BLaER1 treated with 17β-estradiol and CSF1 and Interleukin-3, amounts not matched to agents 10 nM and 100 nM (cell line): ENCODE results near the gene ZNF692.
A peak's percentile ranks its signal among the peaks of the same experiment; 100 is the strongest.

Experiments used
- H3K27ac ChIP-seq, 11 experiments: shearing (Covaris generic); formaldehyde crosslinking; 2 replicates each; pipeline ENCODE4 v1.8.1; 2022
- H3K27me3 ChIP-seq, 11 experiments: shearing (Covaris generic); formaldehyde crosslinking; 2 replicates each; pipeline ENCODE4 v1.8.1; 2022
- H3K36me3 ChIP-seq, 11 experiments: shearing (Covaris generic); formaldehyde crosslinking; 2 replicates each; pipeline ENCODE4 v1.8.1; 2022
- H3K4me1 ChIP-seq, 10 experiments: shearing (Covaris generic); formaldehyde crosslinking; 2 replicates each; pipeline ENCODE4 v1.8.1; 2022
- H3K4me2 ChIP-seq, 11 experiments: shearing (Covaris generic); formaldehyde crosslinking; 2 replicates each; pipeline ENCODE4 v1.8.1; 2022
- H3K4me3 ChIP-seq, 10 experiments: shearing (Covaris generic); formaldehyde crosslinking; 2 replicates each; pipeline ENCODE4 v1.8.1; 2022
- H3K9ac ChIP-seq, 11 experiments: shearing (Covaris generic); formaldehyde crosslinking; 2 replicates each; pipeline ENCODE4 v1.8.1; 2022
- H3K9me3 ChIP-seq, 11 experiments: shearing (Covaris generic); formaldehyde crosslinking; replicated peaks in 1 of 11; 2 replicates each; pipeline ENCODE4 v1.8.1; 2022
- H4K20me1 ChIP-seq, 11 experiments: shearing (Covaris generic); formaldehyde crosslinking; 2 replicates each; pipeline ENCODE4 v1.8.1; 2022
- Cebpa-rat ChIP-seq, 11 experiments: shearing (Covaris generic); IDR thresholded peaks; 2 replicates each; pipeline ENCODE4 v1.8.1; 2022

Gene ZNF692

GRCh38 chr1:248855580-248855979 lies 3.3 kb downstream of the ZNF692 start:
- no peak overlapping the region for H3K27ac ChIP-seq
- no peaks in the 10 kb centered on the region for H3K27me3 ChIP-seq
- H3K4me3 ChIP-seq: no peak overlapping the region
- 0 out of 22 replicates have a peak overlapping the region, but pooled peaks of 1 of the 11 experiments have one; percentile 1 for H3K9ac ChIP-seq
- no peak for TF ChIP-seq Cebpa-rat (IDR thresholded peaks at IDR 0.05)
- peaks cover 41 to 75% (median 59%) of the 10 kb centered on the region in 10 experiments for H3K4me1 ChIP-seq
- H4K20me1 ChIP-seq: peaks cover 0 to 24% (median 7%) of the 10 kb centered on the region in 11 experiments; a peak in 7 of 22 replicates
- no peaks in the 10 kb centered on the region for H3K9me3 ChIP-seq
- H3K4me2 ChIP-seq: peak overlapping the region in 1 of 11 experiments; percentile 98; a peak in 1 of 22 replicates
- H3K36me3 ChIP-seq: peaks cover 40 to 56% (median 48%) of the 10 kb centered on the region in 11 experiments

GRCh38 chr1:248853663-248854375 lies 5.1 kb downstream of the ZNF692 start:
- H3K4me2 ChIP-seq: peak overlapping the region in 4 of 11 experiments; percentile 1 to 65 (median 39); a peak in 5 of 22 replicates
- peaks cover 0 to 42% (median 17%) of the 10 kb centered on the region in 11 experiments; a peak in 15 of 22 replicates for H4K20me1 ChIP-seq
- H3K9me3 ChIP-seq: no peaks in the 10 kb centered on the region
- no peak overlapping the region for H3K4me3 ChIP-seq
- H3K27me3 ChIP-seq: no peaks in the 10 kb centered on the region
- H3K4me1 ChIP-seq: peaks cover 30 to 65% (median 50%) of the 10 kb centered on the region in 10 experiments
- H3K9ac ChIP-seq: no peak overlapping the region
- H3K27ac ChIP-seq: no peak overlapping the region
- H3K36me3 ChIP-seq: peaks cover 58 to 74% (median 65%) of the 10 kb centered on the region in 11 experiments
- no peak for TF ChIP-seq Cebpa-rat (IDR thresholded peaks at IDR 0.05)

GRCh38 chr1:248852481-248853405 lies 6.1 kb downstream of the ZNF692 start:
- no peak for TF ChIP-seq Cebpa-rat (IDR thresholded peaks at IDR 0.05)
- H4K20me1 ChIP-seq: peaks cover 0 to 53% (median 24%) of the 10 kb centered on the region in 11 experiments; a peak in 16 of 22 replicates
- no peak overlapping the region for H3K4me3 ChIP-seq
- H3K36me3 ChIP-seq: peaks cover 68 to 85% (median 76%) of the 10 kb centered on the region in 11 experiments
- H3K9ac ChIP-seq: no peak overlapping the region
- H3K4me1 ChIP-seq: peaks cover 28 to 56% (median 42%) of the 10 kb centered on the region in 10 experiments
- peak overlapping the region in 4 of 11 experiments; percentile 2 to 25 (median 8); a peak in 3 of 22 replicates for H3K27ac ChIP-seq
- H3K27me3 ChIP-seq: no peaks in the 10 kb centered on the region
- H3K4me2 ChIP-seq: peak overlapping the region; percentile 43 to 78 (median 58)
- no peaks in the 10 kb centered on the region for H3K9me3 ChIP-seq

GRCh38 chr1:248851390-248851789 lies 7.5 kb downstream of the ZNF692 start:
- Histone ChIP-seq H3K36me3 (peaks cover 82 to 98% (median 87%) of the 10 kb centered on the region in 11 experiments), H3K27me3 (no peaks in the 10 kb centered on the region)

GRCh38 chr1:248850536-248851251 lies 8.2 kb downstream of the ZNF692 start:
- H3K27ac ChIP-seq: no peak overlapping the region

More at GRCh38 chr1:248851390-248851789, 7.5 kb downstream of the ZNF692 start:
- Histone ChIP-seq H3K4me2 (peak overlapping the region in 7 of 11 experiments; percentile 53 to 78 (median 63); a peak in 9 of 22 replicates), H3K9me3 (no peaks in the 10 kb centered on the region), H3K9ac (no peak overlapping the region), H3K4me3 (no peak overlapping the region), H3K27ac (0 out of 22 replicates have a peak overlapping the region, but pooled peaks of 1 of the 11 experiments have one; percentile 3), H4K20me1 (peaks cover 0 to 66% (median 24%) of the 10 kb centered on the region in 11 experiments; a peak in 16 of 22 replicates), H3K4me1 (peaks cover 18 to 43% (median 29%) of the 10 kb centered on the region in 10 experiments)
- no peak for TF ChIP-seq Cebpa-rat (IDR thresholded peaks at IDR 0.05)

GRCh38 chr1:248850124-248850523 lies 8.8 kb downstream of the ZNF692 start:
- peaks cover 0 to 70% (median 24%) of the 10 kb centered on the region in 11 experiments; a peak in 16 of 22 replicates for H4K20me1 ChIP-seq
- peaks cover 18 to 39% (median 25%) of the 10 kb centered on the region in 10 experiments for H3K4me1 ChIP-seq
- H3K9ac ChIP-seq: no peak overlapping the region; a peak in 1 of 22 replicates
- no peak overlapping the region for H3K4me2 ChIP-seq
- H3K27ac ChIP-seq: no peak overlapping the region
- H3K36me3 ChIP-seq: peaks cover 85 to 98% (median 90%) of the 10 kb centered on the region in 11 experiments
- no peaks in the 10 kb centered on the region for H3K27me3 ChIP-seq
- H3K9me3 ChIP-seq: no peaks in the 10 kb centered on the region
- TF ChIP-seq Cebpa-rat (IDR thresholded peaks at IDR 0.05): no peak
- H3K4me3 ChIP-seq: no peak overlapping the region

More at GRCh38 chr1:248850536-248851251, 8.2 kb downstream of the ZNF692 start:
- Histone ChIP-seq H3K4me3 (no peak overlapping the region), H3K4me2 (no peak overlapping the region; a peak in 1 of 22 replicates), H3K4me1 (peaks cover 18 to 39% (median 25%) of the 10 kb centered on the region in 10 experiments), H3K36me3 (peaks cover 85 to 98% (median 90%) of the 10 kb centered on the region in 11 experiments), H3K27me3 (no peaks in the 10 kb centered on the region), H3K9me3 (no peaks in the 10 kb centered on the region), H3K9ac (no peak overlapping the region), H4K20me1 (peaks cover 0 to 70% (median 24%) of the 10 kb centered on the region in 11 experiments; a peak in 16 of 22 replicates)
- no peak for TF ChIP-seq Cebpa-rat (IDR thresholded peaks at IDR 0.05)

- H4K20me1 ChIP-seq: peaks cover 0 to 74% (median 24%) of the 10 kb centered on the region in 11 experiments; a peak in 16 of 22 replicates
- no peak overlapping the region for H3K4me2 ChIP-seq
- no peak overlapping the region for H3K4me3 ChIP-seq
- no peak for TF ChIP-seq Cebpa-rat (IDR thresholded peaks at IDR 0.05)
- H3K9me3 ChIP-seq: no peaks in the 10 kb centered on the region
- no peak overlapping the region for H3K27ac ChIP-seq
- no peak overlapping the region for H3K9ac ChIP-seq
- no peaks in the 10 kb centered on the region for H3K27me3 ChIP-seq
- peaks cover 85 to 98% (median 90%) of the 10 kb centered on the region in 11 experiments for H3K36me3 ChIP-seq
- peaks cover 18 to 35% (median 25%) of the 10 kb centered on the region in 10 experiments for H3K4me1 ChIP-seq
These were observed 9.2 kb downstream of the ZNF692 start for GRCh38 chr1:248849637-248850036.

GRCh38 chr1:248849152-248849551 lies 9.7 kb downstream of the ZNF692 start:
- Histone ChIP-seq H3K27me3 (no peaks in the 10 kb centered on the region), H3K4me3 (no peak overlapping the region), H3K9me3 (no peaks in the 10 kb centered on the region), H4K20me1 (peaks cover 0 to 78% (median 24%) of the 10 kb centered on the region in 11 experiments; a peak in 16 of 22 replicates), H3K4me2 (no peak overlapping the region), H3K36me3 (peaks cover 84 to 98% (median 90%) of the 10 kb centered on the region in 11 experiments), H3K9ac (no peak overlapping the region), H3K4me1 (peaks cover 18 to 33% (median 24%) of the 10 kb centered on the region in 10 experiments), H3K27ac (no peak overlapping the region)
- no peak for TF ChIP-seq Cebpa-rat (IDR thresholded peaks at IDR 0.05)
